ENCODE data around the gene ARHGAP26.
A peak's percentile ranks its signal among the peaks of the same experiment; 100 is the strongest.

ARHGAP26 gene

DNA sequence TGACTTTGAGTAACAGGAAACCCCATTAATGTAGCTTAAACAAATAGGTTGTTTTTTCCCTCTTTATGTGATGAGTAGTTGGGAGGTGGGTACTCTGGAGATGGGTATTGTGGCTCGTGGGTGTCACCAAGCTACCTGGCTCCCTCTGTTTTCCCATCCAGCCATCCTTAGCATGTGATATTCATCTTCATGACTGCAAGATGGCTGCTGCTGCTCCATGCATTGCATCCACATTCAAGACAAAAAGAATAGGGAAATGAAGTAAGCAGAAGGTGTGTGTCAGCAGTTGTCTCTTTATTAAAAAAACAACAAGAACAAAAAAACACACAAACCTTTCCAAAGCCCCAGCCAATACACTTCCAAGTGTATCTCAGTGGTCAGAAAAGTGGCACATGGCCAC, 6.5 kb upstream of the ARHGAP26 start:
- TF ChIP-seq, protein P1, sequence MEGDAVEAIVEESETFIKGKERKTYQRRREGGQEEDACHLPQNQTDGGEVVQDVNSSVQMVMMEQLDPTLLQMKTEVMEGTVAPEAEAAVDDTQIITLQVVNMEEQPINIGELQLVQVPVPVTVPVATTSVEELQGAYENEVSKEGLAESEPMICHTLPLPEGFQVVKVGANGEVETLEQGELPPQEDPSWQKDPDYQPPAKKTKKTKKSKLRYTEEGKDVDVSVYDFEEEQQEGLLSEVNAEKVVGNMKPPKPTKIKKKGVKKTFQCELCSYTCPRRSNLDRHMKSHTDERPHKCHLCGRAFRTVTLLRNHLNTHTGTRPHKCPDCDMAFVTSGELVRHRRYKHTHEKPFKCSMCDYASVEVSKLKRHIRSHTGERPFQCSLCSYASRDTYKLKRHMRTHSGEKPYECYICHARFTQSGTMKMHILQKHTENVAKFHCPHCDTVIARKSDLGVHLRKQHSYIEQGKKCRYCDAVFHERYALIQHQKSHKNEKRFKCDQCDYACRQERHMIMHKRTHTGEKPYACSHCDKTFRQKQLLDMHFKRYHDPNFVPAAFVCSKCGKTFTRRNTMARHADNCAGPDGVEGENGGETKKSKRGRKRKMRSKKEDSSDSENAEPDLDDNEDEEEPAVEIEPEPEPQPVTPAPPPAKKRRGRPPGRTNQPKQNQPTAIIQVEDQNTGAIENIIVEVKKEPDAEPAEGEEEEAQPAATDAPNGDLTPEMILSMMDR (IDR thresholded peaks at IDR 0.05; ENCODE audit: insufficient read depth, low read depth, low read length, missing control alignments), result no peak
- DNase-seq (ENCODE audit: low read depth), result no peak
- no peak overlapping the region for H3K4me3 ChIP-seq (ENCODE audit: low read depth, low read length)

- TF ChIP-seq, protein P1 (IDR thresholded peaks at IDR 0.05; ENCODE audit: insufficient read depth, low read depth, low read length, missing control alignments), result no peak
- no peak for DNase-seq (ENCODE audit: low read depth)
- no peak overlapping the region for H3K4me3 ChIP-seq (ENCODE audit: low read depth, low read length)
Observed at GRCh38 chr5:142767178-142767577, 3.0 kb upstream of the ARHGAP26 start.

- TF ChIP-seq, protein P1 (IDR thresholded peaks at IDR 0.05; ENCODE audit: insufficient read depth, low read depth, low read length, missing control alignments), result no peak
- no peak for DNase-seq (ENCODE audit: low read depth)
- H3K4me3 ChIP-seq (ENCODE audit: low read depth, low read length), result no peak overlapping the region
Observed at GRCh38 chr5:142767911-142768310, 2.3 kb upstream of the ARHGAP26 start.

DNA sequence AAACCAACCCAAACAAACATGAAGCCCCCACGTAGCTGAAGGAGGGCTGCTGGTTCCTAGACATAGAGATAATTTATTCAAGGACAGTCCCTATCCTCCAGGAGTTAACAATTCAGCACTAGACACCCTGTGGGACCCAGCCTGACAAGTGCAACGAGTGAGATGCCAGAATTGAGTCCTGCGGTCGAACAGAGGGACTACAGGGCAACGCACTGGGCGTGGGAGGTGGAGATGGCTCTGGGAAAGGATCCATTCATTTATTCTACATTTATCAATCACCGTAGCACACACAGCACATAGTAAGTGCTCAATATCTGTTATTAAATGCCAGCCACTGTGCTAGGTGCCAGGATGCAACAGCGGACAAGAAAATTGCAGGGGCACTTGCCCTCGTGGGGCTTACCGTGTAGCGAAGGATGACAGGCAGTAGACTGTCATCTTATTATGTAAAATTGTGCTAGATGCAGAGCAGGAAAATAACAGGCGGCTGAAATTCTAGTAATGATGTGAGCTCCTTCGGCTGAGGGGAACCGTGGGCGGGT, 855 bp upstream of the ARHGAP26 start:
- TF ChIP-seq, protein P1 (IDR thresholded peaks at IDR 0.05; ENCODE audit: insufficient read depth, low read depth, low read length, missing control alignments), result no peak
- peak overlapping the region; percentile 98 for H3K4me3 ChIP-seq (ENCODE audit: low read depth, low read length)
- no peak for DNase-seq (ENCODE audit: low read depth)

DNA sequence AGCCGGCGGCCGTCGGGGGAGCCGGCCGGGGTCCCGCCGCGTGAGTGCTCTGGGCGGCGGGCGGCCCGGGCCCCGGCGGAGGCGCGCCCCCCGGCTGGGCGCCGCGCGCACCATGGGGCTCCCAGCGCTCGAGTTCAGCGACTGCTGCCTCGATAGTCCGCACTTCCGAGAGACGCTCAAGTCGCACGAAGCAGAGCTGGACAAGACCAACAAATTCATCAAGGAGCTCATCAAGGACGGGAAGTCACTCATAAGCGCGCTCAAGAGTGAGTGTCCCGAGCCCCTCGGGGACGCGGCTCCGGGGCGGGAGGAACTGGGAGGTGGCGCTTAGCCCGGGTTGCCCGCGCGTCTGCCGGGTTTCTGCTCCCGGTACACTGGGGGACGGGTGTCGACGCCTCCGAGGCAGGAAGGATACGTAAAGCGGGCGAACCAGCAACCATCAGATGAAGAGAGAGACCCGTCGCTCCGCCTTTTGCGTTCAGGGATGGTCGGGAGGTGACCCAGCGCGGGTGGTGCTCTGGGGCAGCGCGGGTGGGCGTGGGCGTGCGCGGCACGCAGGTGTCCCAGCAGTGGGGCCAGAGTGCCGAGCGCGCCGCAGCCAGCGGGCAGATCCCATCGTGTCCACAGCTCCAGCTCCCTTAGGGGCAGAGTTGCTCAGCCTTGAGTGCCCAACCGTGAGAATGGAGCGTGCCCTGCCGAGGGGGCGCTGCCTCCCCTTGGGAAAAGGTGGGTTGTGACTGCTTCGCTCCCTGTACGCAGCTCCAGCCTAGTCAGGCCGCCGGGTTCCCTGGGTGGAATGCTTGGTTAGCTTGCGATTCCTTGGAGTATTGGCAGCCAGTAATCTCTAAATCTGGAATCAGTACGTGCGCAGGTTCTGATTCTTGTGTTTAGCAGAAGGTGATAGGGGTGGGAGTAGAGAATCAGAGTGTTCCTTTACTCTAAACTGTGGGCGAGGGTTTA, 753 bp downstream of the ARHGAP26 start:
- DNase-seq (ENCODE audit: low read depth), result peak; percentile 43
- peak overlapping the region; percentile 98 for H3K4me3 ChIP-seq (ENCODE audit: low read depth, low read length)
- TF ChIP-seq, protein P1 (IDR thresholded peaks at IDR 0.05; ENCODE audit: insufficient read depth, low read depth, low read length, missing control alignments), result no peak

GRCh38 chr5:142771666-142772065, 1.5 kb downstream of the ARHGAP26 start:
- peak overlapping the region; percentile 98; the same call in 1 of the 2 replicates for H3K4me3 ChIP-seq (ENCODE audit: low read depth, low read length)
- DNase-seq (ENCODE audit: low read depth), result no peak
- TF ChIP-seq, protein P1 (IDR thresholded peaks at IDR 0.05; ENCODE audit: insufficient read depth, low read depth, low read length, missing control alignments), result no peak
